Measurements from ENCODE around the gene AFP. TPM values are rescaled to one million over a fixed set of nuclear protein-coding genes. Genes with fewer than 3 reads are reported as not detected.

The AFP gene
- total and polyA plus RNA-seq, 2 of the 13 experiments (the other 11 are each of a cell fraction or from before 2014, with no cell fraction given) = 9,434 to 13,105 TPM

- TF ChIP-seq PRDM10 (CRISPR knock-in tag; IDR thresholded peaks at IDR 0.05; ENCODE audit: low read depth) = no peak
- TF ChIP-seq MXD1 (CRISPR knock-in tag; IDR thresholded peaks at IDR 0.05) = no peak
- 0 out of 2 replicates have a peak, but pooled peaks have one; percentile 46 for TF ChIP-seq PRMT3 (CRISPR knock-in tag; IDR thresholded peaks at IDR 0.05; ENCODE audit: borderline replicate concordance, low read depth)
These were observed 27.7 kb upstream of the AFP start (continued) for GRCh38 chr4:73408181-73408867.

GRCh38 chr4:73409012-73409862 is 26.8 kb upstream of the AFP start:
- in situ Hi-C loops (cut with HindIII; ENCODE audit: extremely low pct_ligation_motif_present, low pct_unique_long_range_greater_than_20kb) (loop anchor here (5.0 kb wide), 1 partner anchor 67 kb away; no protein-coding TSS in a partner anchor), intact Hi-C loops (cut with micrococcal nuclease; ENCODE audit: unreplicated experiment) (loop anchor here (5.0 kb wide), 1 partner anchor 38 kb away; no protein-coding TSS in a partner anchor)
- 22% methylated on average over 6 of the region's 6 CpGs for WGBS (ENCODE audit: low lambda C conversion rate)
- Histone ChIP-seq H2AFZ (ENCODE audit: low read length) (no peak overlapping the region), H3K27ac (ENCODE audit: extremely low read length, insufficient read depth, low read length) (peak overlapping the region; percentile 89), H3K9ac (ENCODE audit: insufficient read depth, low read depth, low read length) (peak overlapping the region; percentile 92), H3K4me2 (ENCODE audit: low read depth, low read length) (peak overlapping the region; percentile 77), H3K27me3 (ENCODE audit: control insufficient read depth in 1 of 2, insufficient read depth in 2 of 2, low read length in 2 of 2) (no peaks in the 10 kb centered on the region), H3K4me1 (ENCODE audit: insufficient read depth, low read length) (peaks cover 57% of the 10 kb centered on the region), H3K4me3 (replicated peaks in 1 of 3; ENCODE audit: insufficient read depth in 1 of 3, low read depth in 2 of 3, low read length in 3 of 3) (peak overlapping the region; percentile 68 to 86 (median 71); a peak in 5 of 6 replicates), H3K9me3 (ENCODE audit: low read length) (no peaks in the 10 kb centered on the region), H3K79me2 (ENCODE audit: insufficient read depth, low read length) (peaks cover 97% of the 10 kb centered on the region), H3K36me3 (replicated peaks in 1 of 2; ENCODE audit: control insufficient read depth in 1 of 2, insufficient read depth in 2 of 2, low read length in 2 of 2) (peaks cover 5 to 48% of the 10 kb centered on the region in 2 experiments; a peak in 4 of 5 replicates), H4K20me1 (ENCODE audit: insufficient read depth, low read length) (peaks cover 11% of the 10 kb centered on the region; the same call in 1 of the 2 replicates)
- no TSS peak for BruUV-seq (replicated peaks)
- DNase-seq (ENCODE audit: low spot score) (no peak), FAIRE-seq (no peak), ATAC-seq (no peak)
- ChIA-PET CTCF (ENCODE audit: low intra/inter-chr PET ratio, low total read pairs) (interaction anchor here (1.4 kb wide), 1 partner anchor 67 kb away, joined by 3 read pairs; no protein-coding TSS in a partner anchor), POLR2A (interaction anchor here (0.7 to 3.9 kb wide), 6 partner anchors 10 to 65 kb away, joined by 3 to 24 read pairs (median 4); no protein-coding TSS in a partner anchor)
- TF ChIP-seq ARID2 (CRISPR knock-in tag; IDR thresholded peaks at IDR 0.05; ENCODE audit: borderline replicate concordance) (peak; percentile 57; the same call in 1 of the 2 replicates), FOXP4 (CRISPR knock-in tag; IDR thresholded peaks at IDR 0.05) (no peak), HNF4G (IDR thresholded peaks at IDR 0.05; ENCODE audit: borderline replicate concordance, low read depth, low read length) (no peak), HNF4G (CRISPR knock-in tag; IDR thresholded peaks at IDR 0.05; ENCODE audit: borderline replicate concordance, low read depth) (no peak), KLF15 (CRISPR knock-in tag; IDR thresholded peaks at IDR 0.05; ENCODE audit: borderline replicate concordance) (no peak), ZSCAN25 (CRISPR knock-in tag; IDR thresholded peaks at IDR 0.05) (no peak), PCBP2 (optimal IDR thresholded peaks at IDR 0.05; ENCODE audit: low read depth, low read length, poor library complexity, severe bottlenecking) (no peak), ZNF382 (CRISPR knock-in tag; IDR thresholded peaks at IDR 0.05; ENCODE audit: borderline replicate concordance) (no peak), HOXA9 (CRISPR knock-in tag; IDR thresholded peaks at IDR 0.05; ENCODE audit: borderline replicate concordance) (no peak), MTF1 (CRISPR knock-in tag; IDR thresholded peaks at IDR 0.05) (no peak; the same call in 1 of the 2 replicates)
